ENCODE results near the gene ZNF488.

GRCh38 chr10:47340608-47341170 is 43.4 kb downstream of the ZNF488 start:
- TF ChIP-seq POLR2A (IDR thresholded peaks at IDR 0.05; ENCODE audit: low read depth, low read length), result no peak
- TF ChIP-seq POLR2AphosphoS5 (IDR thresholded peaks at IDR 0.05; ENCODE audit: low read length), result no peak
